ENCODE results near the gene LRGUK. TPM values are rescaled to one million over a fixed set of nuclear protein-coding genes. Genes with fewer than 3 reads are reported as not detected.

The LRGUK gene
- total and polyA plus RNA-seq, 12 donors = 0.15 to 0.47 (median 0.22) TPM; not detected in 5

DNA sequence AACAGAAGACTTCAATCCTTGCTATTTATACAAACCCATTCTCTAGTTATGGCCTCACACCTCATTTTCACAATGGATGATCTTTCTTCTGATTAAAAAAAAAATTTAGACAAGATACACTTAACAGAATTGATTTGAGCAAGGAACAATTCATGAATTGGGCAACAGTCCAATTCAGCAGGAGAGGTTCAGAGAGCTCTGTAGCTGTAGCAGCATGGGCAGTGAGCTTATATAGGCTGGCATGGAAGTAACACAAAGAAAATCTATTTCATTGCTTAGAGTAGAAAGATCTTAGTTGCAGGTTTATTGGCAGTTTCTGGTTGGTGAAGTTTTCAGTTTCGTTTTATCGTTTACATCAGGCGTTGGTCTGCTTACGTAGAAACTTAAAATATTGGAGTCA lies 23.0 kb upstream of the LRGUK start:
- intact Hi-C loops (cut with DNase I) = no loop called here
- no peak for ATAC-seq
- Histone ChIP-seq H3K9me3 (no peaks in the 10 kb centered on the region), H3K4me1 (no peaks in the 10 kb centered on the region), H3K27ac (no peak overlapping the region), H3K4me3 (no peak overlapping the region), H3K36me3 (no peaks in the 10 kb centered on the region), H3K27me3 (no peaks in the 10 kb centered on the region)
- DNase-seq = no peak
- 99% methylated on average over 4 of the region's 4 CpGs; no CpG with 5 or more reads in 1 of the 2 donors for WGBS, 2 donors
- TF ChIP-seq, protein P1, sequence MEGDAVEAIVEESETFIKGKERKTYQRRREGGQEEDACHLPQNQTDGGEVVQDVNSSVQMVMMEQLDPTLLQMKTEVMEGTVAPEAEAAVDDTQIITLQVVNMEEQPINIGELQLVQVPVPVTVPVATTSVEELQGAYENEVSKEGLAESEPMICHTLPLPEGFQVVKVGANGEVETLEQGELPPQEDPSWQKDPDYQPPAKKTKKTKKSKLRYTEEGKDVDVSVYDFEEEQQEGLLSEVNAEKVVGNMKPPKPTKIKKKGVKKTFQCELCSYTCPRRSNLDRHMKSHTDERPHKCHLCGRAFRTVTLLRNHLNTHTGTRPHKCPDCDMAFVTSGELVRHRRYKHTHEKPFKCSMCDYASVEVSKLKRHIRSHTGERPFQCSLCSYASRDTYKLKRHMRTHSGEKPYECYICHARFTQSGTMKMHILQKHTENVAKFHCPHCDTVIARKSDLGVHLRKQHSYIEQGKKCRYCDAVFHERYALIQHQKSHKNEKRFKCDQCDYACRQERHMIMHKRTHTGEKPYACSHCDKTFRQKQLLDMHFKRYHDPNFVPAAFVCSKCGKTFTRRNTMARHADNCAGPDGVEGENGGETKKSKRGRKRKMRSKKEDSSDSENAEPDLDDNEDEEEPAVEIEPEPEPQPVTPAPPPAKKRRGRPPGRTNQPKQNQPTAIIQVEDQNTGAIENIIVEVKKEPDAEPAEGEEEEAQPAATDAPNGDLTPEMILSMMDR (IDR thresholded peaks at IDR 0.05) = no peak

DNA sequence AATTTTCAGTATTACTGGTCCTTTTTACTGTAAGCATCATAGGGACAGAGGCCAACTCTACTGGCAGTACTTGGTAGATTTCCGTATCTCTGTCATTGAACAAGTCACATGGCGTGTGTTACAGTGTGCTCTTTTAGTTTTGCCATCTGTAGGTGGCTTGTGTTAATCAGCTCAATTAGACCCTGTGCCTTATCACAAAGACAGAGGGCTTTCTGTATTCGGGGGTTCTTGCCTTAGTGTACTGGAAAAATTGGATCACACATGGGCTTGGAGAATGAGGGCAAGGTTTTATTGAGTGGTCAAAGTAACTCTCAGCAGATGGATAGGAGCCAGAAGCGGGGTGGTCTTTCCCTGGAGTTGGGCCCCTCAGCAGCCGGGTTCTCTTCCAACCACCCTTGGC lies 21.3 kb upstream of the LRGUK start:
- WGBS, 2 donors = 75% methylated on average over 5 of the region's 5 CpGs; no CpG with 5 or more reads in 1 of the 2 donors
- no peak for DNase-seq
- Histone ChIP-seq H3K27ac (no peak overlapping the region), H3K27me3 (no peaks in the 10 kb centered on the region), H3K36me3 (no peaks in the 10 kb centered on the region), H3K4me3 (no peak overlapping the region), H3K9me3 (no peaks in the 10 kb centered on the region), H3K4me1 (no peaks in the 10 kb centered on the region)
- TF ChIP-seq, protein P1 (IDR thresholded peaks at IDR 0.05) = no peak
- intact Hi-C loops (cut with DNase I) = no loop called here
- ATAC-seq = no peak

DNA sequence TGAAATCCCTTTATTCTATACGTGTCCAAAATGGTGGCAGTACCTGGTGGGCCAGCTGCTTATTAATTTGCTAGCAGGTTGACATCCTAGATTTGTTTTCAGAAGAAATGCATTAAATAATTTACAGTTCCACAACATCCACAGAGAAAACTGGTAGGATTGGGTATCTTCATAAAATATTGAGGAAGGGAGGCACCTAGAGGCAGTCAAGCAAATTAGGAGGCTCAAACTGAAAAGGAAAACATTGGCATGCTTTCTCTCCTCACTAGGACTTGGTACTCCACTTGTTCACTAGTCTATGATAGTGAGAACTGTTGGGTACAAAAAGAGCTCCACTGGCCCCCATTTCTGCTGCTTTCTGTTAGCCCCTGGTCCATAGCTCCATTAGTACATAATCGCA lies 18.3 kb upstream of the LRGUK start:
- H3K27ac ChIP-seq = no peak overlapping the region
- TF ChIP-seq, protein P1 (IDR thresholded peaks at IDR 0.05) = no peak
- no peaks in the 10 kb centered on the region for H3K4me1 ChIP-seq
- H3K27me3 ChIP-seq = no peaks in the 10 kb centered on the region
- no peak for DNase-seq
- H3K9me3 ChIP-seq = no peaks in the 10 kb centered on the region
- intact Hi-C loops (cut with DNase I) = no loop called here
- ATAC-seq = no peak
- no peaks in the 10 kb centered on the region for H3K36me3 ChIP-seq
- WGBS, 2 donors = 43% methylated on average over 2 of the region's 2 CpGs; no CpG with 5 or more reads in 1 of the 2 donors
- H3K4me3 ChIP-seq = no peak overlapping the region

DNA sequence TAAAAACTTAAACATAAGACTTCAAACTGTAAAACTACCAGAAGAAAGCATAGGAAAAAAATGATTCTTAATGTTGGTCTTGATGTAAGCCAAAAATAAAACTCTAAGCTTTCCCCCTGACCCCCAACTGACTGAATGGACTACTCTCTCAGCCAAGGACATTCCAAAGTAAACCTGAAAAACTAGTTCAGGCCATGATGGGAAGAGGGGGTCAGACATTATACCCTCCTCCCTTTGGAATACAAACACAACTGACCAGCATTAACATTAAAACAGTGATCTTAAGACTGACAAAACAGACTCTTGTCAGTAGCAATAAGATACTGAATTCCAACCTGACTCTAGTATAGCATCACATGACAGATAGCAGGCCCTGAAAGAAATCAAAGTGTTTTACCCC lies 13.5 kb upstream of the LRGUK start:
- no peaks in the 10 kb centered on the region for H3K9me3 ChIP-seq
- no peak overlapping the region for H3K27ac ChIP-seq
- no peaks in the 10 kb centered on the region for H3K36me3 ChIP-seq
- TF ChIP-seq, protein P1 (IDR thresholded peaks at IDR 0.05) = no peak
- no peak for ATAC-seq
- no peak for DNase-seq
- H3K4me1 ChIP-seq = no peaks in the 10 kb centered on the region
- intact Hi-C loops (cut with DNase I) = loop anchor here in 1 of 10 donors (2.0 kb wide), 1 partner anchor 15 kb away; no protein-coding TSS in a partner anchor
- H3K4me3 ChIP-seq = no peak overlapping the region
- no peaks in the 10 kb centered on the region for H3K27me3 ChIP-seq
